Activated CD4-positive, alpha-beta T cell treated with anti-CD3 and anti-CD28 coated beads, Interleukin-2, amount 50 U/mL, for 4 hours (primary cell): ENCODE measurements around the gene NAB1.

Experiments used
- DNase-seq, 2 experiments: peaks; one replicate each; pipeline ENCODE4 v3.0.0-alpha.2; 2020

Gene NAB1

DNA sequence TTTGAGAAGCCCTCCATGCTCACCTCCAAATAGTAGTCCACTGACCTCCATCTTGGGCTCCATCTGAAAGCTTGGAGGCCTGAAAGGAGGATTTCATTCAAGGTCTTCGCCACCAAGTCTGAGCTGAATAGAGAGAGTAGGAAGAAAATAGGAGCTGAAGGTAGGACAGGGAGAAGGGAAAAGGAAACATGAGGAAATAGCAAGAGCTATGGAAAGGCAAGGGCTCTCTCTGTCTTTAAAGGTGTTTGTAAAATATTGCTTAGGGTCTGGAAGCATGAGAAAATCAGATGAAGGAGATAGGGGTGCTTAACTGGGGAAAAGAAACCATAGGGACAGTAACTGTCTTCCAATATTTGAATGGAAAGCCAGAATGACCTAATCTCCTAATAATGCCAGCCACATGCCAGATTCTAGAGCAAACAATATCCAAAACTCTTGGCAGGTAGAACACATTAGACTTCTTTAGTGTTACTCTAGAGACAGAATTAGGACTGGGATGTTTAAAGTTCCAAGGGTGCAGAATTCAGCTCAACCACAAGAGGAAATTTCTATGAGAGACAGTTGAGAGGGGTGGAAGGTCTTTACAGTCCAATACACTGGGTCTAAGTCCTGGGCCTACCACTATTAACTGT is 67.4 kb downstream of the NAB1 start:
- no peak for DNase-seq

DNA sequence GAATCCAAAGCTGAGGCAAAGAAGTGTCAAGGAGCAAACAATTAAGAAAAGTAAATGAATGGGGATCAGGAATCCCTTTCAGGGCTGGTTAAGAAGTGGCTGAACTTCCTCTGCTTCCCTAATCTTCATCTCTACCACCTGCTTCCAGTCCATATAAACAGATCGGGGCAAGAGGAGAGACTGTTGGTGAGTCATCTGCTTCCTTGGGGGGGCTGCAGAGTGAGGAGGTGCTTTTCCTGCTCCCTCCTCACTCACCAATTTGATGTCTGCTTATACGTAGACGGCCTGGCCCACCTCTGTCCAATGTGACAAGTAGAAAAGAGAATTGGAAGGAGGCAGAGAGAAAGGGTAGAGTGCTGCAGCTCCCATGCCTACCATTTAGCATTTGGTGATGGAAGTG is 68.4 kb downstream of the NAB1 start:
- no peak for DNase-seq

- DNase-seq, result peak in 1 of 2 experiments; percentile 42
Observed at GRCh38 chr2:190717764-190718651, 69.1 kb downstream of the NAB1 start.

DNA sequence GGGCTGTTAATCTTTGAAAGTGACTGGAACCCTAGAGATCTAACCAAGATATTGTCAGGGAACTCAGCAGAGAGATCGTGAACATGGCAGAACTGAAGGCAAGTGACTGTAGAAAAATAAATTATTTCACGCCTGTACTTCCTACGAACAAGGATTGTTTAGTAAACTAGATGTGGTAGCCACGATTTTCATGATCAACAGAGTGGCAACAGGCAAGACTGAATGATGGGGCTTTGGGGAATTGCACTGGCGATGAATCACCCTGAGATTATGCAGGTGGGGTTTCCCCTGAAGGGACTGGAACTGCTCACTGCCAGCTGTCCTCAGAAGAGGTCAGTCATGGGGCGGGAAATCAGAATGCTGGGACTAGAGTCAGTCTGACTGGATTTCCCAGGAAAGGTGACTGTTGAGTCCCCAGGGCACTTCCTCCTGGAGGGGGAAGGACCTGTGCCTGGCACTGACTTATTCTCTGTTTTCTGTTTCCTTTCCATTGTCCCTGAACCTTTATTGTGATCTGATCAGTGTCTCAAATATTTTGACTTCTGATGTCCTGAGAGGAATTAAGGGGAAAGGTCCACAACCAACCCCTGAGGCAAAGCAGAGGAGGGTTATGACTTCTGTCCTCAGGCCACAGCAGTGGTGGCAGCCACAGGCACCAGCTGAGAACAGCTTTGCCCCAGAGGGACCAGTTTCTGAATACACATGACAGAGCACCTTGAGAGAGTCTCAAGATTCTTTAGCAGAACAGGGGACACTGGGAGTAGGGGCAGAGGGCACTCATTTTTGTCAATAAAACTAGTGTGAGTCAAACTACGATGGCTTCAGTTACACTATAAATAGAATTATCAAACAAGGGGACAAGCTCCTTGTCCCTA is 70.0 kb downstream of the NAB1 start:
- DNase-seq, result peak; percentile 46 to 51

DNA sequence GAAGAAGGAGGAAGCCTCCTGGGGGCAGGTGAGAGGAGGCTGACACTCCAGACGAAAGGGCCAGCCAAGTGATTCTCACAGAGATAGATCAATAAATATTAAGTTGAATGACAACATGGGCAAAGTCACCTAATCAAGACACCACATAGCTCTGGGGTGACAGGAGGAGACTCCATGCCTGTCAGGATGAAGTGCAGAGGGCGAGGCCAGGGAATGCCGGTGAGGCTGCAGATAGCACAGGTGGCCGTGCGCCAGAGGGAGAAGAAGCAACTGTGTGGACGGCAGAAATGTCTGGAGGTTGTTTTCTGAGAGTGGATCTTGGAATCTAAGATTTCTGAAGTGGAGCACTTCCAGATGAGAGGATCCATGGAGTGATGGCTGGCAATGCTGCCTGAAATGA is 71.4 kb downstream of the NAB1 start:
- no peak for DNase-seq

GRCh38 chr2:190720691-190721090 is 71.8 kb downstream of the NAB1 start:
- no peak for DNase-seq

GRCh38 chr2:190722061-190722759 is 73.3 kb downstream of the NAB1 start:
- no peak for DNase-seq

- DNase-seq, result no peak
Observed at GRCh38 chr2:190722835-190723234, 74.0 kb downstream of the NAB1 start.

GRCh38 chr2:190723397-190724090 is 74.7 kb downstream of the NAB1 start:
- DNase-seq, result no peak

DNA sequence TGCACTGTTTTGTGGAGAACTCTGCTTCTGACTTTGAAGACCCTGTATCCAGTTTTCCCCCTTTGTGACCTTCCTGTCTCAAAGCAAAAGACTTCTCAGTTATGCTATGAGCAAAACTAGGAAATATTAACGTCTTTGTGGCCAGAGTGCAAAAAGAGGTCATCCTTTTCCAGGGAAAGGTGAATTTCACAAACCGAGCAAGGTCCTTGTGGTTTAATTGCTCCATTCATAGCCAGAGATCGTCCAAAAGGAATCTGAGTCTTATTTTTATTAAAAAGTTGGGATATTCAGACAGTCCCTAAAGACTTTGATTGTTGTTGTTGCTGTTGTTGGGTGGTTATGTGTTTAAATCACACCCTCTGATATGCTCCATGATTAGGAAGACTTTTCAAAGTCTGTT is 77.4 kb downstream of the NAB1 start:
- DNase-seq, result no peak

DNA sequence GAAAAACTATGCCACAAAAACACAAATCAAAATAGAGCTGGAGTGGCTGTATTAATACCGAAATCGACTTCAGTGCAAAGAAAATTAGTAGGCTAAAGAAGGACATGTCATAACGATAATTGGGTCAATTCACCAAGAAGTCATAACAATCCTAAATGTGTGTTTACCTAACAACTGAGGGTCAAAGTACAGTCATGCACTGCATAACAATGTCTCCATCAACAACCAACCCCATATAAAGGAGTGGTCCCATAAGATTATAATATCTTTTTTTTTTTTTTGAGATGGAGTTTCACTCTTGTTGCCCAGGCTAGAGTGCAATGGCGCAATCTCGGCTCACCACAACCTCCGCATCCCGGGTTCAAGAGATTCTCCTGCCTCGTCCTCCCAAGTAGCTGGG is 87.5 kb downstream of the NAB1 start:
- no peak for DNase-seq

DNA sequence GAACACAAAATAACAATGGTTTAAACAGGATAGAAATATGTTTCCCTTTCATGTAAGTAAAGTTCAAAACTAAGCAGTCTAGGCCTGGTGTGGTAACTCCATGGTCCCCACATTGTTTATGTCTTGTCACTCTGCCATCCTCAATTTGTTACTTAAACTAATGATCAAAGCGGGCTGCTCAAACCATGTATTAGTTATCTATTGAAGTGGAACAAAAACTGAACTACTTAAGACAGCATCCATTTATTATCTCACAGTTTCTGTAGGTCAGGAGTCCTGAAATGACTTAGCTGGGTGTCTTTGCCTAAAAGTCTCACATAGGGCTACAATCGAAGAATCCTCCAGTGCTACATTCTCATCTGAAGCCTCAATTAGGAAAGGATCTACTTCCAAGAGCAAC is 91.6 kb downstream of the NAB1 start:
- no peak for DNase-seq
